Placental epithelial cell (primary cell): ENCODE results near the gene TTC19. TPM values are rescaled to one million over a fixed set of nuclear protein-coding genes. Genes with fewer than 3 reads are reported as not detected.

Experiments
- total RNA-seq: library from RNA; depleted of rRNA; stranded (reverse); fragments of >200 nt; gene quantifications from 2 replicates; pipeline ENCODE4 v1.2.3, GENCODE V29; 2012

The TTC19 gene
- 29.4 and 40.0 TPM in 2 replicates for total RNA-seq

GRCh38 chr17:15999141-15999973 is at the start of gene TTC19, which contains the start of gene ZSWIM7:
TTC19 (plus strand) TSS chr17:15999824; CDS start chr17:15999849, 25 bp downstream.
ZSWIM7 (minus strand) TSS chr17:15999704; CDS start chr17:15999594, 110 bp downstream.

Other genes starting within 250 kb of the TTC19 start
- gene ADORA2B, start 54.7 kb upstream of the TTC19 start, total RNA-seq: 7.9 TPM in 2 replicates
- gene ZSWIM7, start 120 bp upstream of the TTC19 start, total RNA-seq: 8.5 and 15.7 TPM in 2 replicates
- 55.4 and 174 TPM in 2 replicates for gene NCOR1, start 215.7 kb downstream of the TTC19 start, total RNA-seq
- 15.8 and 20.4 TPM in 2 replicates for gene PIGL, start 217.4 kb downstream of the TTC19 start, total RNA-seq